H54 (cell line): ENCODE measurements around the gene RASGRF2.

Experiments used
- DNase-seq: peaks from one replicate; pipeline ENCODE4 v3.0.0; 2011; ENCODE audit warnings: low spot score, mixed read lengths; ENCODE audit not compliant: insufficient read length
- FAIRE-seq: peaks from 3 replicates; lab custom pipeline; 2011; peaks lifted over from hg19 to GRCh38; lab: Jason Lieb, UNC
- POLR2A ChIP-seq: IDR thresholded peaks from 2 replicates; pipeline ENCODE4 v1.6.1; 2011; ENCODE audit warnings: low read depth, mild to moderate bottlenecking, low read length

The RASGRF2 gene

DNA sequence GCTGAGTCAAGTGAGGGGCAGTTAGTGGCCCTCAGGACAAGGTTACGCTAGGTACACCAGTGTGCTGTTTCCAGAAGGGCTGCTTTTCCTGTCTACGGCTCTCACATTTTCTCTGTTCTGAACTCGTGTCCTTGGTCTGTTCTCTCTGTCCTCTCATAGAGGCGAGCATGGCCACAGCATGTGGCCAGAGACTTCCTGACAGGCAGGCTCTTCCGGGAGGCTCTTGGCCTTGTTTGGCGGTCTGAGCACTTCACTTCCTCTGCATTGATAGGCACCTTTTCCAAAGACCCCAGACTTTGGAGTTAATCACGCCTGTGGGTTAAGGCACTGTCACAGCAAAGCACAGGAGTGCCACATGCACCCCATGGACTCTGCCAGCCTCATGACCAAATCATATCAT, 274.1 kb downstream of the RASGRF2 start:
- DNase-seq, result no peak
- no peak for FAIRE-seq

DNA sequence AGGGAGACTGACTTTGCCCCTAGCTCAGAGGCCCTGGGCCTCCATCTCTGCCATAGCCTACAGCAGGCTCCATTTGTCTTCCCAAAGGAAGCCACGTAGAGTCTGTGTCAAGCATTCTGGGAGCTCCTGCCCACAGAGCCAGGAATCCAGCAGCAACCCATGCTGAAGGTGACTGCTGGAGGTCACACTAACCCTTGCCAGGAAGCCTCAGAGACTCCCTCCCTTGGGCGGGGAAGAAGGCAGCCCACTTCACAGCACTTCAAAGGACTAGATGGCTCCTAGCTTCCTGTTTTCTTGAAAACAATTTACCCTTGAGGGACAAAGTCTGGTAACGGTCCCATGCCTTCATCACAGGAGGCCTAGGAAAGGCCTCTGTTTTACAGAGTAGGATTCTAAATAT, 274.6 kb downstream of the RASGRF2 start:
- no peak for TF ChIP-seq POLR2A
- DNase-seq, result no peak
- no peak for FAIRE-seq

More for the DNA sequence above, 274.1 kb downstream of the RASGRF2 start:
- TF ChIP-seq POLR2A, result no peak

DNA sequence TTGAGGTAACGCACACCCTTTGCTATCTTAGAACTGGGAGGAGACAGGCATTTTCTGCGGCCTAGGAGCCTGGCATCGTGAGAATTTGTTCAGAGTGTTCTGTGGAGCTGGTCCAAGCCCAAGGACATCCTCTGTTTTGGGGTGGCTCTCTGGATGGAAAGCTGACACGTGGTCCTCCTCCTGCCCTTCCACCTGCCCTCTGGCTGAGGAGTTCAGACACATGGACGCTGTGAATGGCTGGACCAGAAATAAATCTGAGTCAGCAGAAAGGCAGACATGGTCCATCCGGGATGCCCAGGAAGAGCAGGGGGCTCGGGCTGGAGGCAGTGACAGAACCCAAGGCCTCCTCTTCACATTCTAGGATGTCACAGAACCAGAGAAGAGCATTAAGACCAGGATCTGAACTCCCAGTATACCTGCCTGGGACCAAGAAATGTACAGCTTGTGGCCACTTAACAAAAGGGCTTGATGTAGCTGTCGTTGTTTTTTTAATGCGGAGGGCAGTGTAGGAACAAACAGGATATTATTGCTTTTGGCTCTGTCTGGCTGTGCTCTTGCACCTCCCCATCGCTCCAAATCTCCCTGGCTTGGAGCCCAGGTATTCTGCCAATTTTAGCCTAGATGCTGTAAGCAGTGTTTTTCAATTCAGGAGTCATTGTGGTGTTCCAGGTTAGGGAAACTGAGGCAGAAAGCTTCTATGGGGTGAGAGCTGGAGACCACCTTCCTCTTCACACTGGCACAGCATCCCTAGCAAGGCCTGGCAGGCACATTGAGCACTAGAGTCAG, 275.3 kb downstream of the RASGRF2 start:
- FAIRE-seq, result no peak
- DNase-seq, result no peak
- no peak for TF ChIP-seq POLR2A

DNA sequence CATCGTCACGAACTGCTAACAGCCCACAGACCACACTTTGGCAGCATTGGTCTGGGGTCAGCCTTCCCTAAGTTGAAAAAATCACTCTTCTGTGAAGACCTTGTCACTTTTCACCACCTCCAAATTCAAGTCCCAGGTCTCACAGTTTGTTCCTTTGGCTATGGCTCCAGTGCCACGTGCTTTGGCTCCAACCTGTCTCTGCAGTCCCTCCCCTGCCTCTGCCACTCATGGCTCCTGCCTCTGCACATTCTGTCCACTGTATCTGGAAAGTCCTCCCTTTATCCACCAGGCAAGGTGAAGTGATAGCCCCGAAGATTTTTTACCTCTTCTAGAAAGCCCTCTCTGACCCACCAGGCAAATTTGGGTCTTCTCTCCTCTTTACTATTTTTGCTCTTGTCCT, 278.3 kb downstream of the RASGRF2 start:
- DNase-seq (no peak), FAIRE-seq (no peak)
- TF ChIP-seq POLR2A, result no peak

DNA sequence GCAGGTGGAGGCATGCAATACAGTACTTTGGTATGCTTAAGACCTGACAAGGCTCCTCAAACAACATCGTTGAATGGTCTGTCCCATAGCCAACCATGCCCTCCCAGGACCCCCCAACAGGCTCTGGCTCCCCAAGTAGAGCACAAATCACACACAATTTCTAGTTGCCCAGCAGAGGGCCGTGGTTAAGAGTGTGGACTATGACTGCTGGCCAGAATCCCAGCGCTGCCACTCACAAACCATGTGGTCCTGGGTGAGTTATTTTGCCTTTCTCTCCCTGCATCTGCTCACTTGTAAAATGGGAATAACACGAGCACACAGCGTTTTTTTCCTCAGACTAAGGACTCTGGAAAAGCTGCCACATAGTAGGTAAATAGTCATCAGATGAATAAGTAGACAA, 279.4 kb downstream of the RASGRF2 start:
- no peak for FAIRE-seq
- no peak for TF ChIP-seq POLR2A
- no peak for DNase-seq

DNA sequence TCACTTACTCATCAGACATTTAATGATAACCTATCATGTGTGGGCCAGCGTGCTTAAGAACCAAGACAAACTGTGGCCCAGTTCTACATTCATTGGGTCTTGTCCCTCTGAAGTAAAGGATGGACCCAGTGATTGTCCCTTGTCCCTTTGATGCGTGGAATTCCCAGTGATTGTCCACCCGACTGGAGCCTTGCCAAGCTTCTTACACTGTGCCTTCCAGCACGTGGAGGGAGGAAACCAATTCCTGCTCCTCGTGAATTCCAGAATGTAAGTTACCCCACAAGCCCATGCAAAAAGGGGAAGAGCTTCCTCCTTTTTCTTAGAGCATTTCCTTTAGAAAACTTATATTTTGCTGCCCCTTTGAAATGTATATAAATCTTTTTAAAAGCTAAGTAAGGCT, 280.8 kb downstream of the RASGRF2 start:
- FAIRE-seq (no peak), DNase-seq (no peak)
- TF ChIP-seq POLR2A, result no peak

DNA sequence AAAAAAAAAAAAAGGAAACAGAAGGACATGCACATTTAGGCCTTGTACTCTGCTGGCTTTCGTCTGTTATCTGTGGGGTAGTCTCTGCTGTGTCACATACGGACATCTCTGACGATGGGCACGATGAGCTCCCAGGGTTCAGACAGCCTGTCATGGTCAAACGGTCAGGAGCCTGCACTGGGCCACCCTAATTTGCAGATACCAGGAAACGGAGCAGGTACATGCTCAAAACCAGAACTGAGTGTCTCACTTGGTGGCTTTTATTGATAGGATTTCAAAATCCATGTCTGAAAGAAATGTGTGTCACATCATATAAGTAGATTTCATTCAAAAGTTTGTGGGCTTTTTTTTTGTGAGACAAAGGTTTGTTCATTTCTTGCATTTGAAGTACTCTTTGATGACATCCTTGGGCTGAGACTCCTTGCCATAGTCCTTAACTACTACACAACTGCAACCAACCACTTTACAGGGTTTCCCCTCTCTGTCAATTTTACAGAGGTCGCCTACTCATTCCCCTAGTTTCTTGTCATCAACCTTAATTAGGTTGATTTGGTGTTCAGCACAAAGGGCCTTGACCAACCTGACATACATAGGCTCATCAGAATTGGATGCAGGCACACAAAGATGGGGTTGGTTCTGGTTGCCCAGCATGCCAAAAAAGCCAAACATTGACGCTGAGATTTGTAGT, 281.9 kb downstream of the RASGRF2 start:
- no peak for DNase-seq
- FAIRE-seq, result no peak
- TF ChIP-seq POLR2A, result no peak

DNA sequence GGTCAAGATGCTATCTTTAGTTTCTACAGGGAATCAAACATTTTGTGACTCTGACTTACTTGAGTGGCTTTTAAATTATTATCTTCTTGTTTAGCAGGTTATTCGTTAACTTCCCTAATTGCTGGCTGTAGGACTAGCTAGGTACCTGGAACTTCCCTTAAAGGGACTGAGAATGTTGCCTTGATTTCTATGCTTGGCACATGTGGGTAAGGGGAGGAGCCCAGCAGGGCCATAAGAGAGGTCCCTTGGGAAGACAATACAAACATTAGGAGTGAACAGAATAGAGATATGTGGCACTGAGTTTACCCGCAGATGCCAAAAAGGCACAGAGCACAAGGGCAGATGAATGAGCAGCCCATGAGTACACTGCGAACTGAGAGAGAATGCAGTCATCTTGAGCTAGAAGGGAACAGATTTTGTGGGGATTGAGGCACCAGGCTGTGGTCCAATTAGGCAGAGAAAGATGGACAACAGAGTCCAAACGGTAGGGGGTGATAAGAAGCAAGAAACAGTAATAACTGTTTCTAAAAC, 282.8 kb downstream of the RASGRF2 start:
- TF ChIP-seq POLR2A, result no peak
- no peak for FAIRE-seq
- DNase-seq, result no peak

DNA sequence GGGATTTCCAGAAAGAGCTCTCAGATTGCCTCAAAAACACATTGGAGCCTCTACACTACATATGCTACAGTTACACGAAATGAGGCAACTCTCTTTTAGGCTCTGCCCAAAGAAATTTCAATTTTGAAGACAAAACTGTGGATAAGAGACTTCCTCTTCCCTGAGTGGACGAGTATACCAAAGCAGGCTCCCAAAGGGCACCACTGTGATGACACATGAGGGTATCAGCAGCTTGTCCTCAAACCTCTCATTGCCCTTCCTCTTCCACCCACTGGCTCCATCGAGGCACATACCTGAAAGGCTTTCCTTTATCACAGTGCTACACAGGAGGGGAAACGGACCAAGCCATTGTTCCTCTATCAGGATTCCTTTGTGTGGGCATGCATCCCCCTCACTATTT, 284.3 kb downstream of the RASGRF2 start:
- DNase-seq (no peak), FAIRE-seq (no peak)
- TF ChIP-seq POLR2A, result no peak

DNA sequence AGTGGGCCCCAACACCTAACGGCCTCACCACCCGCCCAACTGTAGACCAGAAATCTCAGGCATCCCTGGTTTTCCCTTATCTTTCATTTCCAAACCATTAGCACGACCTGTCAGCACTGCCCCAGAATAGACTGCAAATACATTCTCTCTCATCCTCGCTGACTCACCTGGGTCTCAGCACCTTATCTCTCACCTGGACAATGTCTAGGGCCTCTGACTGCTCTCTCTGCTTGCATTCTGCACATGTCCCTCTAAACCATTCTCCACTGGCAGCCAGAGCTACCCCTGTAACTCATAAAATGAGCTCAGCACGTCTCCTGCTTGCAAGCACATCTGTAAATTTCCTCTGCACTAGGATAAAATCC, 285.7 kb downstream of the RASGRF2 start:
- no peak for DNase-seq
- no peak for FAIRE-seq
- TF ChIP-seq POLR2A, result no peak

DNA sequence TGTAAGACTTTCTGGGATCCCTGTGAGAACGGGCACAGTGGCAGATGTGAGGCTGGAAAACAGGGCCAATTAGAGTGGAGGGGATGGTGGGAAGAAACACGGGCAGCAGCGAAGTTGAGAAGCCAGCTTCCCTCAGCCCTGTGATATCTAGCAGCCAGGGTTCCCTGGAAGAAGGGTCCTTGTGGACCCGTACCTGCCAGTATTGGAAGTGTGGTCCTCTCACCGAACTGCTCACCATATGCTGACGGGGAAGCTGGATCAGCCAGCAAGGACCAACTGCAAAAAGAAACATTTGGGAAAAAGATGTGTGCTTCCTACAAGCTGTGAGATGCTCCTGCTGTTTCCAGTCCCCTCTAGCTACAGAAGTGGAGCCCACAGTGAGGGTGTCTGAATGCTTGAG, 286.5 kb downstream of the RASGRF2 start:
- TF ChIP-seq POLR2A, result no peak
- DNase-seq (no peak), FAIRE-seq (no peak)

DNA sequence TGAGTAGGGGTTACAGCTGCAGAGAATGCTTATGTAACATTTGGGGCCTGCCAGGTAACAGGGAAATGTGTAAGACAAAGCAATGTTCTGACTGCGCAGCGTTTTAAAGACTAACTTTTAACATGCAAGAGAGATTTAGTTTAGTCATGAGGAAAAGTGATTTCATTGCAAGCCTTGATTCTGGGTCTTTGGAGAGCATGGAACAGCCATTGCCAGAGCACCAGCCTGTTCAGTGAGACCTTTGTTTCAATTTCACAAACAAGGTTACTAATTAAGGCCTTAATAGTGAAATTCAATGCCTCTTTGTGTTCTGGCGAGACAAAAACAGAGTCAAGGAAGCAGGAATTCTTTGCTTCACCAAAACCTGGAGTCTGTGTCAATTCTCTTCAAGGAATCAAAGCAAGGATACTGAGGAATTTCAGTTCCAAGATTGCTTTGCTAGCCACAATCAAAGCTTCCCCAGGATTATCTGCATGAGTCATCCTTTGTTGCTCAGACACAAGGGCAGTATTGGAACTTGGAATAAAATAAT, 287.3 kb downstream of the RASGRF2 start:
- FAIRE-seq (no peak), DNase-seq (peak; percentile 25)
- no peak for TF ChIP-seq POLR2A

DNA sequence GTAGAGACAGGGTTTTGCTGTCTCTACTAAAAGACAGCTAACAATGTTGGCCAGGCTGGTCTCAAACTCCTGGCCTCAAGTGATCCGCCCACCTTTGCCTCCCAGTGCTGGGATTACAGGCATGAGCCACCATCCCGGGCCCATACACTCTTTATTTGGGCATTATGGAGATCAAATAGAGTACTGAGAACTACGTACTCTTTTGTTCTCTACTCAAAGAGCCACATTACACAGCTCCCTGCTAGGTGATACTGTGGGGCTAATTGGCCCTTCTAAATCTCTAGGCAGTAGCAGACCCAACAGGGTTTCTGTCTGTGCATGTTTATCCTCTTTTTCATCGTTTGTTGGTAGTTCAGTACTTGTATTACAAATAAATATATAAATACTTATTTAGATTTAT, 289.1 kb downstream of the RASGRF2 start:
- DNase-seq (no peak), FAIRE-seq (no peak)
- no peak for TF ChIP-seq POLR2A

DNA sequence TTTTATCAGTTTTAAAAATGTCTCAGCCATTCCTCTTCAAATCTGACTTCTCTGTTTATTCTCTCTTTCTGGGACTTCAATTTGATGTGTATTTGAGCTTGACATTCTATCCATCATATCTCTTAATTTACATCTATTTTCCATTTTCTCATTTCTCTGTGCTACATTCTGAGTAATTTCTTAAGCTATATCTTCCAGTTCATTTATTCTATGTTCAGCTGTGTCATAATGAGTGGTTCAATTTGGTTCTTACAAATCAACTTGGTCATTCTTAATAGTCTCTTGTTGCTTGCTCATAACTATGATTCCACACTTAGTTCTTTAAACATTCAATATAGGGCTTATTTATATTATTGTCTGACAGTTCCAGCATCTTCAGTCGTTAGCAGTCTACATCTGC, 289.8 kb downstream of the RASGRF2 start:
- no peak for TF ChIP-seq POLR2A
- DNase-seq (no peak), FAIRE-seq (no peak)

DNA sequence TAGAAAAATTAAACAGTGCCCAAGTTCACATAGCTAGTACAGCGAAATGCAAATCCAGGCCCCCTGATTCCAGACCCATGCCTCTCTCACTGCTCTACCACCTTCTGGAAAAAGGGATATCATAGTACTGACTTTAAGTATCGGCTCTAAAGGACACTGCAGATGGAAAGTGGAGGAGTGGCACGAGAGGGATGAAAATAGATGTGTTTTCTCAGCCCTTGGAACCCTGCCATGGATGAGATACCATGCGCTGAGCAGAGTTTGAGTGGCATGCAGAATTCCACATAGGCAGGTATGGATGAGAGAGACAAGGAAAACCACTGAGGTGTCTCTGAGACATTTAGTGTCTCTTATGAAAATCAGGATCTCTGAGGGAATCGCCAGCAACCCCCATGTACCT, 291.8 kb downstream of the RASGRF2 start:
- DNase-seq (no peak), FAIRE-seq (no peak)
- no peak for TF ChIP-seq POLR2A
